Measurements from ENCODE around the gene XDH. TPM values are rescaled to one million over a fixed set of nuclear protein-coding genes. Genes with fewer than 3 reads are reported as not detected.

Gene XDH
- total RNA-seq, 1 experiment from 2014 or later, result not detected

- Histone ChIP-seq H3K4me1 (ENCODE audit: low read length) (no peaks in the 10 kb centered on the region), H4K20me1 (ENCODE audit: insufficient read depth, low read depth, low read length) (no peaks in the 10 kb centered on the region), H2AFZ (ENCODE audit: low read length) (no peak overlapping the region), H3K27ac (ENCODE audit: low read length) (no peak overlapping the region), H3K4me2 (ENCODE audit: low read depth, low read length, poor library complexity, severe bottlenecking) (no peak overlapping the region), H3K9ac (ENCODE audit: low read length) (no peak overlapping the region), H3K9me3 (ENCODE audit: low read length) (no peaks in the 10 kb centered on the region), H3K79me2 (ENCODE audit: low read length) (no peaks in the 10 kb centered on the region), H3K9me2 (replicated peaks; ENCODE audit: insufficient read depth, low read length) (no peaks in the 10 kb centered on the region), H3K36me3 (ENCODE audit: insufficient read depth, low read length) (no peaks in the 10 kb centered on the region), H3K27me3 (ENCODE audit: low read length) (no peaks in the 10 kb centered on the region), H3K4me3 (ENCODE audit: low read length) (no peak overlapping the region)
- DNase-seq, result no peak
Measured at GRCh38 chr2:31429759-31430438, 15.4 kb upstream of the XDH start.

- no peaks in the 10 kb centered on the region for H3K4me1 ChIP-seq (ENCODE audit: low read length)
- no peak overlapping the region for H3K4me2 ChIP-seq (ENCODE audit: low read depth, low read length, poor library complexity, severe bottlenecking)
- no peaks in the 10 kb centered on the region for H3K9me3 ChIP-seq (ENCODE audit: low read length)
- no peak for DNase-seq
- no peak overlapping the region for H3K9ac ChIP-seq (ENCODE audit: low read length)
- H3K79me2 ChIP-seq (ENCODE audit: low read length), result no peaks in the 10 kb centered on the region
- H3K4me3 ChIP-seq (ENCODE audit: low read length), result no peak overlapping the region
- H4K20me1 ChIP-seq (ENCODE audit: insufficient read depth, low read depth, low read length), result no peaks in the 10 kb centered on the region
- H3K36me3 ChIP-seq (ENCODE audit: insufficient read depth, low read length), result no peaks in the 10 kb centered on the region
- no peak overlapping the region for H3K27ac ChIP-seq (ENCODE audit: low read length)
- H3K9me2 ChIP-seq (replicated peaks; ENCODE audit: insufficient read depth, low read length), result no peaks in the 10 kb centered on the region
- H2AFZ ChIP-seq (ENCODE audit: low read length), result no peak overlapping the region
- H3K27me3 ChIP-seq (ENCODE audit: low read length), result no peaks in the 10 kb centered on the region
Measured at GRCh38 chr2:31429040-31429439, 14.5 kb upstream of the XDH start.

- no peak overlapping the region for H3K27ac ChIP-seq (ENCODE audit: low read length)
- no peaks in the 10 kb centered on the region for H3K9me2 ChIP-seq (replicated peaks; ENCODE audit: insufficient read depth, low read length)
- H3K36me3 ChIP-seq (ENCODE audit: insufficient read depth, low read length), result no peaks in the 10 kb centered on the region
- H4K20me1 ChIP-seq (ENCODE audit: insufficient read depth, low read depth, low read length), result no peaks in the 10 kb centered on the region
- no peak overlapping the region for H3K4me2 ChIP-seq (ENCODE audit: low read depth, low read length, poor library complexity, severe bottlenecking)
- no peaks in the 10 kb centered on the region for H3K9me3 ChIP-seq (ENCODE audit: low read length)
- H2AFZ ChIP-seq (ENCODE audit: low read length), result no peak overlapping the region
- H3K79me2 ChIP-seq (ENCODE audit: low read length), result no peaks in the 10 kb centered on the region
- no peak overlapping the region for H3K9ac ChIP-seq (ENCODE audit: low read length)
- DNase-seq, result peak; percentile 55
- H3K4me3 ChIP-seq (ENCODE audit: low read length), result no peak overlapping the region
- no peaks in the 10 kb centered on the region for H3K4me1 ChIP-seq (ENCODE audit: low read length)
- no peaks in the 10 kb centered on the region for H3K27me3 ChIP-seq (ENCODE audit: low read length)
Measured at GRCh38 chr2:31428001-31428418, 13.5 kb upstream of the XDH start.

DNA sequence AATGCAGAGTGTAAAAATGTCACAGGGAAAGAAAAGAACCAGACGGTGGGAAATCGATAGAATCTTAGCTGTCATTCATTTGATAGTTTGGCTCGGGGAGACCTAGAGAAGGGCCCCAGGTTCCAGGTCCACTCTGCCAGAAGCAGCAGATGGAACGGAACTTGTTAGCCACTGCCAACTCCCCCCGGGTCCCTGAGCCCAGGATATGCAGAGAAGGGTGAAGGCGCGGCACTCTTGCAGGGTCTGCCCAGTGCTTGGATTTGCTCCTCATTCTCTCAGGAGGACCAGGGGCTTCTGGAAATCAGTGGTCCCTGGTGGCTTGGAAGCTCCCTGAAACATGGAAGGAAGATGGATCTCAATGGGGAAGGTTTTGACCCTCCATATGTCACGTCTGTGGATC, 11.6 kb upstream of the XDH start:
- no peak overlapping the region for H3K9ac ChIP-seq (ENCODE audit: low read length)
- H3K4me3 ChIP-seq (ENCODE audit: low read length), result no peak overlapping the region
- no peaks in the 10 kb centered on the region for H4K20me1 ChIP-seq (ENCODE audit: insufficient read depth, low read depth, low read length)
- no peak overlapping the region for H3K27ac ChIP-seq (ENCODE audit: low read length)
- H3K79me2 ChIP-seq (ENCODE audit: low read length), result no peaks in the 10 kb centered on the region
- no peaks in the 10 kb centered on the region for H3K4me1 ChIP-seq (ENCODE audit: low read length)
- H3K4me2 ChIP-seq (ENCODE audit: low read depth, low read length, poor library complexity, severe bottlenecking), result no peak overlapping the region
- H3K36me3 ChIP-seq (ENCODE audit: insufficient read depth, low read length), result no peaks in the 10 kb centered on the region
- no peaks in the 10 kb centered on the region for H3K9me2 ChIP-seq (replicated peaks; ENCODE audit: insufficient read depth, low read length)
- no peaks in the 10 kb centered on the region for H3K27me3 ChIP-seq (ENCODE audit: low read length)
- H2AFZ ChIP-seq (ENCODE audit: low read length), result no peak overlapping the region
- no peak for DNase-seq
- no peaks in the 10 kb centered on the region for H3K9me3 ChIP-seq (ENCODE audit: low read length)

- H3K27ac ChIP-seq (ENCODE audit: low read length), result no peak overlapping the region
Measured at GRCh38 chr2:31421634-31422033, 7.1 kb upstream of the XDH start.

GRCh38 chr2:31420936-31421335, 6.4 kb upstream of the XDH start:
- Histone ChIP-seq H2AFZ (ENCODE audit: low read length) (no peak overlapping the region), H3K4me1 (ENCODE audit: low read length) (peaks cover 5% of the 10 kb centered on the region; the same call in 1 of the 2 replicates), H3K9me3 (ENCODE audit: low read length) (peaks cover 9% of the 10 kb centered on the region), H3K36me3 (ENCODE audit: insufficient read depth, low read length) (no peaks in the 10 kb centered on the region), H3K79me2 (ENCODE audit: low read length) (no peaks in the 10 kb centered on the region), H3K9me2 (replicated peaks; ENCODE audit: insufficient read depth, low read length) (no peaks in the 10 kb centered on the region), H4K20me1 (ENCODE audit: insufficient read depth, low read depth, low read length) (no peaks in the 10 kb centered on the region), H3K9ac (ENCODE audit: low read length) (no peak overlapping the region), H3K27ac (ENCODE audit: low read length) (no peak overlapping the region), H3K4me3 (ENCODE audit: low read length) (no peak overlapping the region), H3K4me2 (ENCODE audit: low read depth, low read length, poor library complexity, severe bottlenecking) (no peak overlapping the region), H3K27me3 (ENCODE audit: low read length) (no peaks in the 10 kb centered on the region)
- DNase-seq, result no peak

More at GRCh38 chr2:31421634-31422033, 7.1 kb upstream of the XDH start:
- Histone ChIP-seq H3K36me3 (ENCODE audit: insufficient read depth, low read length) (no peaks in the 10 kb centered on the region), H2AFZ (ENCODE audit: low read length) (no peak overlapping the region), H3K79me2 (ENCODE audit: low read length) (no peaks in the 10 kb centered on the region), H4K20me1 (ENCODE audit: insufficient read depth, low read depth, low read length) (no peaks in the 10 kb centered on the region), H3K9me2 (replicated peaks; ENCODE audit: insufficient read depth, low read length) (no peaks in the 10 kb centered on the region), H3K9me3 (ENCODE audit: low read length) (peaks cover 9% of the 10 kb centered on the region), H3K4me1 (ENCODE audit: low read length) (peaks cover 1% of the 10 kb centered on the region; the same call in 1 of the 2 replicates), H3K4me3 (ENCODE audit: low read length) (no peak overlapping the region), H3K27me3 (ENCODE audit: low read length) (no peaks in the 10 kb centered on the region), H3K9ac (ENCODE audit: low read length) (no peak overlapping the region), H3K4me2 (ENCODE audit: low read depth, low read length, poor library complexity, severe bottlenecking) (no peak overlapping the region)
- DNase-seq, result no peak

DNA sequence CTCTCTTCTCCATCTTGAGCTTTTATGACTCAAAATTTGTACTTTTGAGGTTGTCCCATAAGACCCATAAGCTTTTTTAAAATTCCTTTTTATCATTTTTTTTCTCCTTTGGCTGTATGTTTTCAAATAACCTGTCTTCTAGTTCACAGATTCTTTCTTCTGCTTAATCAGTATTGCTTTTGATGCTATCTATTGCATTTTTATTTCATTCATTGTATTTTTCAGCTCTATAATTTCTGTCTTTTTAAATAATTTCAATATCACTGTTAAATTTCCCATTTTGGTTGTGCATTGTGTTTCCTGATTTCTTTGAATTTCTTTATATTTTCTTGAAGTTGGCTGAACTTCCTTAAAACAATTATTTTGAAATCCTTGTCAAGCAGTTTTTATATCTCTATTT, 4.8 kb upstream of the XDH start:
- Histone ChIP-seq H4K20me1 (ENCODE audit: insufficient read depth, low read depth, low read length) (no peaks in the 10 kb centered on the region), H3K27me3 (ENCODE audit: low read length) (no peaks in the 10 kb centered on the region), H2AFZ (ENCODE audit: low read length) (no peak overlapping the region), H3K9me2 (replicated peaks; ENCODE audit: insufficient read depth, low read length) (no peaks in the 10 kb centered on the region), H3K36me3 (ENCODE audit: insufficient read depth, low read length) (no peaks in the 10 kb centered on the region), H3K4me2 (ENCODE audit: low read depth, low read length, poor library complexity, severe bottlenecking) (no peak overlapping the region), H3K4me3 (ENCODE audit: low read length) (no peak overlapping the region), H3K79me2 (ENCODE audit: low read length) (no peaks in the 10 kb centered on the region), H3K4me1 (ENCODE audit: low read length) (peaks cover 5% of the 10 kb centered on the region; the same call in 1 of the 2 replicates), H3K9ac (ENCODE audit: low read length) (no peak overlapping the region), H3K27ac (ENCODE audit: low read length) (no peak overlapping the region), H3K9me3 (ENCODE audit: low read length) (peaks cover 9% of the 10 kb centered on the region)
- no peak for DNase-seq

DNA sequence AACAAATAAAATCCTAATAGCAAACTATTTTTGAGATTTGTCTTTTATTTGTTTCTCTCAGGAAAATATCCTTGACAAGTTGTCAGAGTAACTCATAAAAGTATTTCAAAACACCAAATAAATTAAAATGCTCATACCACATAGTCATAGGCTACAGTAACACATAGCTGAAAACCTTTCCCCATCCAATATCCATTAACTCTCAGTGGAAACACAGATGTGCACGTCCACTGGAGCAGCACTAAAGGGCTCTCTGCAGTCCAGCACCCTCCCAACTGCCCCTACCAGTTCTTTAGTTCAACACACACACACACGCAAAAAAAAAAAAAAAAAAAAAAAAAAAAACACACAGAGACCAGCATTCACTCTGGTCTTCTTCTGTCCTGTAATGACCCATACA, 879 bp upstream of the XDH start:
- Histone ChIP-seq H3K4me2 (ENCODE audit: low read depth, low read length, poor library complexity, severe bottlenecking) (no peak overlapping the region), H3K36me3 (ENCODE audit: insufficient read depth, low read length) (no peaks in the 10 kb centered on the region), H3K27ac (ENCODE audit: low read length) (no peak overlapping the region), H3K27me3 (ENCODE audit: low read length) (no peaks in the 10 kb centered on the region), H2AFZ (ENCODE audit: low read length) (no peak overlapping the region), H4K20me1 (ENCODE audit: insufficient read depth, low read depth, low read length) (no peaks in the 10 kb centered on the region), H3K4me1 (ENCODE audit: low read length) (peaks cover 5% of the 10 kb centered on the region; the same call in 1 of the 2 replicates), H3K9me2 (replicated peaks; ENCODE audit: insufficient read depth, low read length) (no peaks in the 10 kb centered on the region), H3K79me2 (ENCODE audit: low read length) (no peaks in the 10 kb centered on the region), H3K9ac (ENCODE audit: low read length) (no peak overlapping the region), H3K9me3 (ENCODE audit: low read length) (peaks cover 9% of the 10 kb centered on the region), H3K4me3 (ENCODE audit: low read length) (no peak overlapping the region)
- no peak for DNase-seq

Measured in Karpas-422 (cell line).